Ovary (tissue), 9 donors: Measurements from ENCODE around the gene LIME1. TPM values are rescaled to one million over a fixed set of nuclear protein-coding genes. Genes with fewer than 3 reads are reported as not detected.

Experiments
- DNase-seq, 5 donors: peaks; one replicate each; pipeline ENCODE4 v3.0.0-alpha.2; 2019 to 2020
- H3K27ac ChIP-seq, 2 donors: fragments of 200-600 bp; one replicate each; pipeline versions ENCODE4 v1.5.1 to v1.8.0; 2019 to 2022
- H3K27me3 ChIP-seq: fragments of 200-600 bp; one replicate; pipeline ENCODE4 v1.8.0; 2022
- H3K36me3 ChIP-seq: fragments of 200-600 bp; sonication (generic); one replicate; pipeline ENCODE4 v1.5.1; 2019
- H3K4me1 ChIP-seq: one replicate; pipeline ENCODE4 v1.8.1; 2013; ENCODE audit warnings: mild to moderate bottlenecking, moderate library complexity; ENCODE audit not compliant: insufficient read depth
- H3K4me3 ChIP-seq: fragments of 200-600 bp; sonication (generic); one replicate; pipeline ENCODE4 v1.5.1; 2017
- H3K9me3 ChIP-seq, 2 donors: fragments of 200-600 bp in 1 of 2; sonication (generic) in 1 of 2; one replicate each; pipeline versions ENCODE4 v1.5.1 to v1.8.1; 2013 to 2019; ENCODE audit warnings: mild to moderate bottlenecking in 1 of 2, moderate library complexity in 1 of 2
- CTCF ChIP-seq, 3 donors: fragments of 450-650 bp in 2 of 3; fragments of 200-600 bp in 1 of 3; IDR thresholded peaks; one replicate each; pipeline versions ENCODE4 v1.5.1 to v1.8.0; 2016 to 2022; ENCODE audit warnings: antibody characterized with exemption in 3 of 3, mild to moderate bottlenecking in 1 of 3
- EP300 ChIP-seq: sonication (generic); formaldehyde crosslinking; IDR thresholded peaks from one replicate; pipeline ENCODE4 v1.6.1; 2017; ENCODE audit warnings: antibody characterized with exemption
- POLR2A ChIP-seq: fragments of 450-650 bp; IDR thresholded peaks from one replicate; pipeline ENCODE4 v1.6.1; 2017; ENCODE audit warnings: antibody characterized with exemption, mild to moderate bottlenecking, moderate library complexity
- WGBS, 3 donors: extraction: QIAGEN DNeasy Blood & Tissue Kit in 1 of 3; methylation state at CpG; one replicate each; pipeline versions ENCODE4 v1.1.5 to v1.1.7; 2013 to 2017; 5-methylcytosine and 5-hydroxymethylcytosine counted together
- intact Hi-C, 4 donors: fragments of 100-400 bp; cut with DNase I; formaldehyde crosslinking; loops; one replicate each; pipeline versions ENCODE4 v1.11.0 to v1.15.1; 2022 to 2023
- polyA plus RNA-seq, 2 donors: library from polyadenylated mRNA; stranded (reverse); fragments of 200-250 nt in 1 of 2; fragments of 350-450 nt in 1 of 2; fragmentation: Illumina TruSeq in 1 of 2; extraction: RNeasy Lipid Tissue Mini Kit (QIAGEN cat#74804) in 1 of 2; gene quantifications; one replicate each; pipeline ENCODE4 v1.2.3, GENCODE V29; 2013 to 2014
- small RNA-seq: library from RNA; depleted of rRNA; stranded (forward); fragments of <200 nt; gene quantifications from one replicate; pipeline ENCODE3, GENCODE V24; 2016
- total RNA-seq, 7 donors: library from RNA; depleted of rRNA in 2 of 7; stranded (reverse); fragments of >200 nt in 2 of 7; fragmentation: NEBNext Ultra II Directional in 3 of 7; extraction: Animal tissue kit (Norgen Biotek cat#: 25700) in 3 of 7; gene quantifications; one replicate each; pipeline versions ENCODE4 v1.1.0 to v1.2.4, GENCODE V29; 2016 to 2023
- donor health status: DM: no; HTN: no; CAD: no; lungs with moderate emphysema.
- donor health status: DM: no; HTN: no; CAD: no.
- donor health status: Bipolar disorder and iron deficiency.
- donor health status: DM: yes; HTN: yes; CAD: no.
- donor health status: DM: no; HTN: no; CAD: no.
- donor health status: DM: yes; HTN: yes; CAD: no.

The LIME1 gene
- total and polyA plus RNA-seq, 9 donors = 0.15 to 21.6 (median 13.7) TPM

GRCh38 chr20:63787302-63787701 is 50.8 kb downstream of the LIME1 start:
- Histone ChIP-seq H3K4me3 (no peak overlapping the region), H3K27ac (no peak overlapping the region), H3K9me3 (no peaks in the 10 kb centered on the region), H3K27me3 (no peaks in the 10 kb centered on the region), H3K4me1 (peaks cover 10% of the 10 kb centered on the region), H3K36me3 (no peaks in the 10 kb centered on the region)
- intact Hi-C loops = loop anchor here in 1 of 4 donors (5.0 kb wide), 1 partner anchor 75 kb away; the partner anchor contains the start of gene ABHD16B
- TF ChIP-seq POLR2A = no peak
- TF ChIP-seq EP300 = no peak
- no peak for TF ChIP-seq CTCF (IDR thresholded peaks at IDR 0.05)
- 83 to 87% (median 87%) methylated on average over 11 of the region's 11 CpGs for WGBS, 3 donors
- DNase-seq = no peak

GRCh38 chr20:63787749-63788148 is 51.3 kb downstream of the LIME1 start:
- WGBS, 3 donors = 62 to 71% (median 68%) methylated on average over 16 of the region's 16 CpGs
- Histone ChIP-seq H3K27ac (no peak overlapping the region), H3K4me3 (no peak overlapping the region), H3K4me1 (peaks cover 10% of the 10 kb centered on the region), H3K36me3 (no peaks in the 10 kb centered on the region), H3K27me3 (no peaks in the 10 kb centered on the region), H3K9me3 (no peaks in the 10 kb centered on the region)
- no peak for DNase-seq
- TF ChIP-seq POLR2A = no peak
- no peak for TF ChIP-seq EP300
- TF ChIP-seq CTCF (IDR thresholded peaks at IDR 0.05) = no peak
- intact Hi-C loops = loop anchor here in 1 of 4 donors (5.0 kb wide), 1 partner anchor 75 kb away; the partner anchor contains the start of gene ABHD16B

Small RNA genes within 50 kb of the gene (small RNA-seq; reads per million reads assigned to genes)
- gene LIME1 (not detected), gene TNFRSF6B (not detected)

Other genes starting within 250 kb of the LIME1 start
- under 1 TPM; 0.36 to 0.94 (median 0.69) TPM for gene EEF1A2, start 237.6 kb upstream of the LIME1 start, total RNA-seq
- 1 to 10 TPM in 1 of 2 donors, under 1 TPM in 1; 0.25 to 1.3 TPM for gene EEF1A2, start 237.6 kb upstream of the LIME1 start, polyA plus RNA-seq
- 100 to 1,000 TPM in 6 of 7 donors, 10 to 100 TPM in 1; 53.8 to 315 (median 201) TPM for gene PPDPF, start 215.9 kb upstream of the LIME1 start, total RNA-seq
- gene PPDPF, start 215.9 kb upstream of the LIME1 start, polyA plus RNA-seq = 100 to 1,000 TPM in 1 of 2 donors, 1 to 10 TPM in 1; 4.9 to 232 TPM
- under 1 TPM in 5 of 7 donors, not detected in 2; 0.08 to 0.46 (median 0.15) TPM for gene PTK6, start 199.3 kb upstream of the LIME1 start, total RNA-seq
- gene PTK6, start 199.3 kb upstream of the LIME1 start, polyA plus RNA-seq = under 1 TPM; 0.07 to 0.08 TPM
- gene SRMS, start 188.9 kb upstream of the LIME1 start, total RNA-seq = not detected
- gene SRMS, start 188.9 kb upstream of the LIME1 start, polyA plus RNA-seq = not detected
- gene FNDC11, start 182.5 kb upstream of the LIME1 start, total RNA-seq = 1 to 10 TPM in 1 of 7 donors, under 1 TPM in 5, not detected in 1; 0.10 to 5.5 (median 0.36) TPM
- under 1 TPM in 1 of 2 donors, not detected in 1; 0.35 TPM for gene FNDC11, start 182.5 kb upstream of the LIME1 start, polyA plus RNA-seq
- 10 to 100 TPM in 6 of 7 donors, 1 to 10 TPM in 1; 9.4 to 19.6 (median 17.6) TPM for gene HELZ2, start 162.4 kb upstream of the LIME1 start, total RNA-seq
- gene HELZ2, start 162.4 kb upstream of the LIME1 start, polyA plus RNA-seq = 10 to 100 TPM in 1 of 2 donors, 1 to 10 TPM in 1; 1.8 to 10.5 TPM
- gene GMEB2, start 109.6 kb upstream of the LIME1 start, total RNA-seq = 10 to 100 TPM in 3 of 7 donors, 1 to 10 TPM in 4; 9.1 to 14.7 (median 9.7) TPM
- 1 to 10 TPM; 4.1 to 8.6 TPM for gene GMEB2, start 109.6 kb upstream of the LIME1 start, polyA plus RNA-seq
- gene STMN3, start 83.2 kb upstream of the LIME1 start, total RNA-seq = 10 to 100 TPM; 17.3 to 91.1 (median 58.7) TPM
- 10 to 100 TPM in 1 of 2 donors, 1 to 10 TPM in 1; 7.4 to 62.1 TPM for gene STMN3, start 83.2 kb upstream of the LIME1 start, polyA plus RNA-seq
- gene RTEL1, start 78.4 kb upstream of the LIME1 start, total RNA-seq = 10 to 100 TPM; 17.0 to 44.2 (median 24.1) TPM
- 10 to 100 TPM in 1 of 2 donors, 1 to 10 TPM in 1; 6.2 to 11.9 TPM for gene RTEL1, start 78.4 kb upstream of the LIME1 start, polyA plus RNA-seq
- gene TNFRSF6B, start 40.0 kb upstream of the LIME1 start, total RNA-seq = 1 to 10 TPM; 2.0 to 6.4 (median 4.1) TPM
- gene TNFRSF6B, start 40.0 kb upstream of the LIME1 start, polyA plus RNA-seq = 1 to 10 TPM in 1 of 2 donors, not detected in 1; 7.0 TPM
- gene ARFRP1, start 28.7 kb upstream of the LIME1 start, total RNA-seq = 10 to 100 TPM; 25.6 to 59.5 (median 47.4) TPM
- gene ARFRP1, start 28.7 kb upstream of the LIME1 start, polyA plus RNA-seq = 10 to 100 TPM; 15.3 to 38.5 TPM
- 10 to 100 TPM; 14.0 to 25.6 (median 18.9) TPM for gene ZGPAT, start 28.6 kb upstream of the LIME1 start, total RNA-seq
- 10 to 100 TPM in 1 of 2 donors, 1 to 10 TPM in 1; 1.7 to 26.4 TPM for gene ZGPAT, start 28.6 kb upstream of the LIME1 start, polyA plus RNA-seq
- 100 to 1,000 TPM in 5 of 7 donors, 10 to 100 TPM in 2; 20.6 to 199 (median 104) TPM for gene SLC2A4RG, start 3.1 kb downstream of the LIME1 start, total RNA-seq
- 10 to 100 TPM in 1 of 2 donors, 1 to 10 TPM in 1; 2.2 to 66.7 TPM for gene SLC2A4RG, start 3.1 kb downstream of the LIME1 start, polyA plus RNA-seq
- 10 to 100 TPM; 11.4 to 55.1 (median 35.2) TPM for gene ZBTB46, start 94.6 kb downstream of the LIME1 start, total RNA-seq
- gene ZBTB46, start 94.6 kb downstream of the LIME1 start, polyA plus RNA-seq = 10 to 100 TPM in 1 of 2 donors, 1 to 10 TPM in 1; 4.1 to 12.2 TPM
- gene ABHD16B, start 124.8 kb downstream of the LIME1 start, total RNA-seq = not detected
- under 1 TPM in 1 of 2 donors, not detected in 1; 0.57 TPM for gene ABHD16B, start 124.8 kb downstream of the LIME1 start, polyA plus RNA-seq
- 10 to 100 TPM; 51.5 to 78.0 (median 68.8) TPM for gene TPD52L2, start 128.6 kb downstream of the LIME1 start, total RNA-seq
- gene TPD52L2, start 128.6 kb downstream of the LIME1 start, polyA plus RNA-seq = 10 to 100 TPM; 73.3 to 78.9 TPM
- gene DNAJC5, start 158.5 kb downstream of the LIME1 start, total RNA-seq = 10 to 100 TPM; 12.4 to 32.8 (median 26.5) TPM
- 10 to 100 TPM; 11.1 to 12.3 TPM for gene DNAJC5, start 158.5 kb downstream of the LIME1 start, polyA plus RNA-seq
- 10 to 100 TPM; 32.0 to 58.6 (median 47.0) TPM for gene UCKL1, start 219.8 kb downstream of the LIME1 start, total RNA-seq
- gene UCKL1, start 219.8 kb downstream of the LIME1 start, polyA plus RNA-seq = 10 to 100 TPM in 1 of 2 donors, 1 to 10 TPM in 1; 6.6 to 54.4 TPM
- gene ZNF512B, start 233.3 kb downstream of the LIME1 start, total RNA-seq = 10 to 100 TPM in 5 of 7 donors, 1 to 10 TPM in 2; 6.3 to 24.7 (median 22.3) TPM
- gene ZNF512B, start 233.3 kb downstream of the LIME1 start, polyA plus RNA-seq = 10 to 100 TPM in 1 of 2 donors, 1 to 10 TPM in 1; 2.5 to 14.0 TPM
- gene SAMD10, start 243.0 kb downstream of the LIME1 start, total RNA-seq = 1 to 10 TPM in 2 of 7 donors, under 1 TPM in 5; 0.20 to 3.1 (median 0.65) TPM
- under 1 TPM; 0.27 to 0.50 TPM for gene SAMD10, start 243.0 kb downstream of the LIME1 start, polyA plus RNA-seq
- 10 to 100 TPM; 46.5 to 84.9 (median 73.4) TPM for gene PRPF6, start 244.5 kb downstream of the LIME1 start, total RNA-seq
- gene PRPF6, start 244.5 kb downstream of the LIME1 start, polyA plus RNA-seq = 10 to 100 TPM; 60.0 to 61.6 TPM